ENCODE data around the gene SFTA2.

- TF ChIP-seq POLR2A (IDR thresholded peaks at IDR 0.05; ENCODE audit: low read depth, low read length) (no peak), POLR2AphosphoS5 (IDR thresholded peaks at IDR 0.05; ENCODE audit: low read depth, low read length) (no peak), TAF1 (IDR thresholded peaks at IDR 0.05; ENCODE audit: borderline replicate concordance, low read depth, low read length) (no peak)
Observed at GRCh38 chr6:30893001-30893591, 38.9 kb downstream of the SFTA2 start.

All from GM12892 (cell line).